Stimulated activated effector memory CD8-positive, alpha-beta T cell treated with anti-CD3 and anti-CD28 coated beads, Interleukin-12 subunit alpha, Interleukin-12 subunit beta, amount 100 ng/mL, for 72 hours (primary cell): Measurements from ENCODE around the gene TEDC1.

Experiments used
- ATAC-seq: fragments of 150-1000 bp; cut with Tn5 transposase; 2 replicates; pipeline ENCODE4 v1.10.0; 2021
- DNase-seq, 2 donors: peaks; one replicate each; pipeline ENCODE4 v3.0.0; 2021 to 2022; ENCODE audit warnings: low spot score in 2 of 2
- H3K27ac Mint-ChIP-seq: one replicate; pipeline ENCODE4 v1.8.0; 2022; ENCODE audit warnings: mild to moderate bottlenecking, mixed read lengths
- H3K36me3 Mint-ChIP-seq: one replicate; pipeline ENCODE4 v1.8.0; 2022; ENCODE audit warnings: mild to moderate bottlenecking, mixed read lengths
- H3K4me1 Mint-ChIP-seq: one replicate; pipeline ENCODE4 v1.8.0; 2022; ENCODE audit warnings: mixed read lengths
- H3K4me3 Mint-ChIP-seq: one replicate; pipeline ENCODE4 v1.8.0; 2022; ENCODE audit warnings: mild to moderate bottlenecking, mixed read lengths
- H3K9me3 Mint-ChIP-seq: one replicate; pipeline ENCODE4 v1.8.0; 2022; ENCODE audit warnings: mixed read lengths

Gene TEDC1

GRCh38 chr14:105490572-105491365 is at the start of gene TEDC1:
TSS of gene TEDC1 (plus strand) at chr14:105491246. CDS start at chr14:105491376, 130 bp downstream.
- peak; percentile 93 to 98 for DNase-seq
- peak within 1 kb of the TSS; percentile 93 for H3K27ac Mint-ChIP-seq
- H3K4me3 Mint-ChIP-seq: peak within 1 kb of the TSS; percentile 81
- peaks cover 42% of the 10 kb centered on the region for H3K36me3 Mint-ChIP-seq
- peaks cover 28% of the 10 kb centered on the region for H3K4me1 Mint-ChIP-seq
- no peaks in the 10 kb centered on the region for H3K9me3 Mint-ChIP-seq
- ATAC-seq: peak; percentile 83

DNA sequence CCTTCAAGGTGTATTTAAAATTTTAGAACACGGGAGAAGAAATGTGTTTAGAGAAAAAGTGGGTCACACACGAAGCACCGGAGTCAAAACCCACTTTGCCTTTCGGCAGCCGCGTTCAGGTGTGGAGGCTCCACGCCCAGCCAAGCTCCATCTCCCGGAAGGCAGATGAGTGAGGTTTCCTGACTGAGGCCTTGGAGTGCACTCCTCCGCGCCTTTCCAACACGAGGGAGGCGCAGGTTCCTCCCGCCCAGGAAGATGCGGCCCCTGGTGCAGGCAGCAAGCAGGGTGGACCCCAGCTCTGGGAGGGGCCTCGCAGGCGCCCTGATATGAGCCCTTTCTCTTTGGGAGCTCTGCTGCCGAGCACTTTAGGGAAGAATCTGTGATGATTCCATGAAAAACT is 48.9 kb upstream of the TEDC1 start:
- Mint-ChIP-seq H3K27ac (no peak overlapping the region), H3K9me3 (no peaks in the 10 kb centered on the region)

DNA sequence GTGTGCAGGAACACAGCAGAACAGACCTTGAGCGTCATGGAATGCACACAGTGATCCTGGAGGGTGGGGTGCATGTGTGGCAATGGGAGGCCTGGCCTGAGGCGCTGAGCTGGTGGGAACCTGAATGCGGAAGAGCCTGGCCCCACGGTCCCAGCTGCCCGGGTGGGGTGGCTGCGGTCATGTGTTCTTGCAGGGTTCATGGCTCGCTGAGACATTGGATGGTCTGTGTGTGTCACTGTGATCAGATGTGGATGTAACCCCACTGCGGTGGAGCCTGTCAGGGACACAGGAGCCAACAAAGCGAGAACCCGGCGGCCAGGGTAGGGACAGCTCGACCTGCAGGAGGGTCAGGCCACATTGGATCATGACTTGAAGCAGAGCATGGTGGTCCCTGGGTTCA is 48.2 kb upstream of the TEDC1 start:
- H3K4me1 Mint-ChIP-seq: peaks cover 15% of the 10 kb centered on the region
- no peak for DNase-seq
- no peak overlapping the region for H3K4me3 Mint-ChIP-seq
- H3K9me3 Mint-ChIP-seq: no peaks in the 10 kb centered on the region
- ATAC-seq: no peak
- H3K36me3 Mint-ChIP-seq: peaks cover 32% of the 10 kb centered on the region
- no peak overlapping the region for H3K27ac Mint-ChIP-seq

More for the DNA sequence above, 48.9 kb upstream of the TEDC1 start:
- no peak overlapping the region for H3K4me3 Mint-ChIP-seq
- peaks cover 30% of the 10 kb centered on the region for H3K36me3 Mint-ChIP-seq
- peaks cover 15% of the 10 kb centered on the region for H3K4me1 Mint-ChIP-seq
- DNase-seq: no peak
- no peak for ATAC-seq

DNA sequence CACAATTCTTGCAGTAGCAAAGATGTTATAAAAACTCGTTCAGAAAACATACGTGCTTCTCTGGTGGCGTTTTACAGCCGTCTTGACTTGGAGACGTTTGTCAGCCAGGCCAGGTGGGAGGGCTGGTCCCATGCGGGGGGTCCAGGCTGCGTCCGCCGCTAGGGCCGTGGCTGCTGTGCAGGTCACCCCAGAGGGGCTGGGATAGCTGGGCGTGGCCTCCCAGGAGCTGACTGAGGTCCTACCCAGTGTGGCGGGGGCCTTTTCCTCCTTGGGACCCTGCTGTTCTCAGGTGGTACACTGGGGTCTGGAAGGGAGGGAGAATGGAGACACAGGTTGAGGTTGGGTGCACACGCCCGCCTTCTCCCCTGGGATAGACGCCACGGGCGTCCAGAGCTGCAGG is 46.2 kb upstream of the TEDC1 start:
- Mint-ChIP-seq H3K27ac (no peak overlapping the region), H3K4me1 (peaks cover 10% of the 10 kb centered on the region), H3K4me3 (no peak overlapping the region), H3K9me3 (no peaks in the 10 kb centered on the region), H3K36me3 (peaks cover 43% of the 10 kb centered on the region)
- ATAC-seq: no peak
- no peak for DNase-seq

DNA sequence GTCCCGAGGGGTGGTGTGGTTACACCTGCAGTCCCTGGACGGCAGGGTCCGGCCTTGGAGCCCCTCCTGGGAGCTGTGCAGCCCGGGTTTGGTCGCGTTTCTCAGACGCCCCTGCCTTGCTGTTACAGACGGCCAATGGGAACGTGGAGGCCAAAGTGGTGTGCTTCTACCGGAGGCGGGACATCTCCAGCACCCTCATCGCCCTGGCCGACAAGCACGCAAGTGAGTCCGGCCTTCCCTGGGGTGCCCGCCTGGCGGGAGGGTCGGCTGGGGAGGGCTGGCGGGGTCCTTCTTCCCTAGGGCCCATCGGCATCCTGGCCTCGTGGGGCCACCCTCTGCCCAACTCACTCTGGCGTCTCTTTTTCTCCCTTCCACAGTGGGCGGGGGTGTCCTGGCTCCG is 45.8 kb upstream of the TEDC1 start:
- H3K4me3 Mint-ChIP-seq: no peak overlapping the region
- no peak for DNase-seq
- H3K9me3 Mint-ChIP-seq: no peaks in the 10 kb centered on the region
- H3K36me3 Mint-ChIP-seq: peaks cover 43% of the 10 kb centered on the region
- no peak overlapping the region for H3K27ac Mint-ChIP-seq
- H3K4me1 Mint-ChIP-seq: peaks cover 10% of the 10 kb centered on the region
- no peak for ATAC-seq

- H3K4me1 Mint-ChIP-seq: peaks cover 10% of the 10 kb centered on the region
- DNase-seq (no peak), ATAC-seq (no peak)
- H3K36me3 Mint-ChIP-seq: peaks cover 45% of the 10 kb centered on the region
- H3K9me3 Mint-ChIP-seq: no peaks in the 10 kb centered on the region
- no peak overlapping the region for H3K4me3 Mint-ChIP-seq
- peak overlapping the region; percentile 74 for H3K27ac Mint-ChIP-seq
These were observed 44.9 kb upstream of the TEDC1 start for GRCh38 chr14:105445901-105446845.

GRCh38 chr14:105446971-105447370 is 44.1 kb upstream of the TEDC1 start:
- ATAC-seq (no peak), DNase-seq (no peak)
- Mint-ChIP-seq H3K4me1 (peaks cover 5% of the 10 kb centered on the region), H3K27ac (peak overlapping the region; percentile 74), H3K4me3 (no peak overlapping the region), H3K36me3 (peaks cover 49% of the 10 kb centered on the region), H3K9me3 (no peaks in the 10 kb centered on the region)

GRCh38 chr14:105447651-105448640 is 43.1 kb upstream of the TEDC1 start:
- Mint-ChIP-seq H3K27ac (peak overlapping the region; percentile 20), H3K4me3 (no peak overlapping the region), H3K9me3 (no peaks in the 10 kb centered on the region), H3K36me3 (peaks cover 50% of the 10 kb centered on the region), H3K4me1 (no peaks in the 10 kb centered on the region)
- DNase-seq (no peak), ATAC-seq (peak; percentile 4)

DNA sequence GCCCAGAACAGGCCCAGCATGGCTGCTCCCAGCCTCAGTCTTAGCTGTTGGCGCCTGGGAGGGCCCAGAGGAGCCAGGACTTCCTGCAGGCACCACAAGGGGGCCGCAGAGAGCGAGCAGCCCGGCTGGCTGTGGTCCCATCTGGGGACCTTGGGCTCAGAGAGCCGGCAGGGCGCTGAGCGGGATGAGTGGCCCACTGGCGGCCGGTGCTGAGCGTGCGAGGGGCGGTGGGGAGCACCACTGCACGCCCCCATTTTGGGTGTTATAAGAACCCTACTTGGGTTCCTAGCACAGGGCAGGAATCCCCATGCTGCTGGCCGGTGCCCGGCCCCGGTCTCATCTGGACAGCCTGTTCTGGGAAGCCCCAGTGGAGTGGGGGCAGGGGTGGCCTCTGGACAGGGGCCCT is 42.3 kb upstream of the TEDC1 start:
- ATAC-seq (peak; percentile 86), DNase-seq (peak; percentile 60 to 68)
- no peak overlapping the region for H3K27ac Mint-ChIP-seq
- no peaks in the 10 kb centered on the region for H3K9me3 Mint-ChIP-seq
- peaks cover 50% of the 10 kb centered on the region for H3K36me3 Mint-ChIP-seq
- no peaks in the 10 kb centered on the region for H3K4me1 Mint-ChIP-seq
- no peak overlapping the region for H3K4me3 Mint-ChIP-seq

DNA sequence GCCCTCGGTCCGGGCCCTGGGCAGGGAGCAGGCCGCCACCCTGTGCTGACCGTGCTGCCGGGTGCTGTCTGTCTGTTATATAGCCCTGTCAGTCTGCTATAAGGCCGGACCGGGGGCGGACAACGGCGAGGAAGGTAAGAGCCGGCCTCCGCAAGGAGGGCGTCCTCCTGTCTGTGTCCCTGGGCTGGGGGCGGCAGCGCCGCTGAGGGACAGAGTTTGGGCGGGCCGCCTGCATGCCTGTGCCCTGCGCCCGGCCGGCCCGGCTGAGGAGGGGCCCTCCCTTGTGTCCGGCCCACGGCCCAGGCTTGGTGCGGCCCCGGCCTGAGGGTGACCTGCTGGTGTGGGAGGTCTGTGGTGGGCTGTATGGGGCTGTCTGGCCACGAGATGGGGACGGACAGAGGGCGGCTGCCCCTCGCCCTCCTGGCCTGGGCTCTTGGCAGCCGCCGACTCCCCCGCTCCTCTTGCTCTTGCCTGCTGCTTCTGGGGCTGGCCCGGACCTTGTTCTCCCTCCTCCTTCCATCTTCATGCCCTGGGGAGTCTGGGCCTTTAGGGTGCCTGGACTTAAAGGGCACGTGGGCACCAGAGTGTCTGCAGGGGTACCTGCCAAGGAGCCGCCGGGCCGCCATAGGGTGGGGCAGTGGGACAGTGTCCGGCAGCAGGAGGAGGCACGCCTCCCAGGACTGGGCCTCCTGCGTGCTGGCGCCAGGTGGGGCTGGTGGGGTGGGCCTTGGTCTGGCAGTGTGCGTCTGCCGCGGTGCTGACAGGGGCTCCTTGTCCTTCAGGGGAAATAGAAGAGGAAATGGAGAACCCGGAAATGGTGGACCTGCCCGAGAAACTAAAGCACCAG is 41.5 kb upstream of the TEDC1 start:
- Mint-ChIP-seq H3K36me3 (peaks cover 53% of the 10 kb centered on the region), H3K4me3 (no peak overlapping the region)

DNA sequence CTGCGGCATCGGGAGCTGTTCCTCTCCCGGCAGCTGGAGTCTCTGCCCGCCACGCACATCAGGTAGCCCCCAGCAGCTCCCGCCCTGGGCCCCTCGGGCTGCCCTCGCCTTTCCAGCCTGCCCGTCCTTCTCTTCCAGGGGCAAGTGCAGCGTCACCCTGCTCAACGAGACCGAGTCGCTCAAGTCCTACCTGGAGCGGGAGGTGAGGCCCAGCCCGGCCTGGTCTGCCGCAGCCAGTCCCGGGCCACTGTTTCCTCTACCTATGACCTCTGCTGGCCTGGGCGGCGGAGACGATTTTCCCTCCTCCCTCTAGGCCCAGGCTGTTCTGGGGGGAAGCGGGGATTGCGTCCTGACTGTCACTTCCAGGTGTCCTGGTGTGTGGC is 40.9 kb upstream of the TEDC1 start:
- no peak for ATAC-seq
- Mint-ChIP-seq H3K36me3 (peaks cover 55% of the 10 kb centered on the region), H3K4me1 (no peaks in the 10 kb centered on the region), H3K4me3 (no peak overlapping the region), H3K27ac (no peak overlapping the region), H3K9me3 (no peaks in the 10 kb centered on the region)
- DNase-seq: no peak

More for the DNA sequence above, 41.5 kb upstream of the TEDC1 start:
- Mint-ChIP-seq H3K4me1 (no peaks in the 10 kb centered on the region), H3K27ac (no peak overlapping the region), H3K9me3 (no peaks in the 10 kb centered on the region)
- ATAC-seq: no peak
- DNase-seq: no peak

DNA sequence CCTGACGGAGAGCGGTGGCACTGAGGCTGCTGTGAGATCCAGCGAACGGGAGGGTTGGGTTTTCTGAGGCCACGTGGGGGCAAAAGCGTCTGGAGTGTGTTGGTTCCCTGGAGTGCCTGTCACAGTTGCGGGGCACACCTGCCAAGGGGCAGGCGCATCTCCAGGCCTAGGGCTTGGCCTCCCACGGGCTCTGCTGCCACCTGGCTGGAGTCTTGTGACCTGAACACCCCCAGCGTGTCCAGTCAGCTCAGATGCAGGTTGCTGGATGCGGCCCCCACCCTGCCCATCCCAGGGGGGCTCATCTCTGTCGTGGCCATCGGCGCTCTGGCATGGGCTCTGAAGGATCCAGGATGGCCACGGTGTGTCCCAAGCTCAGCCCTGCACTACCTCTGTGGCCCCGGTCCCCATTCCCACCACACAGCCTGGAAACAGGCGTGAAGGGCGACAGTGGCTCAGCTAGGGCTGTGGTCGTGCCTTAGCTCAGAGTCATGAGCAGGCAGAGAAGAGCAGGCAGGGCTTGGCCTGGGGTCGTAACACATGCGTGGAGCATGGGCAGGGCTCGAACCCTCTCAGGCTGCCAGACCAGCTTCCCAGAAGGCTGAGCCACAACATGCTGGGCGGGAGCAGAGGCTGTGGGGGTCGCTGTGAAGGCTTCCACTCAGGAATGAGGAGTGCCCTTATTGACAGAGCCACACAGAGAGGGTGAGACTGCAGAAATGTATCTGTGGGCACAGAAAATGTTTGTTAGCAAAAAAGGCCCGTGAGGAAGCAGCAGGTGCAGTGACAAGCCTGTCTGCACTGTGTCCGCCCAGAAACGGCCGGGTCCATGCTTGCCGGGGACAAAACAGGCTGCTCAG is 40.0 kb upstream of the TEDC1 start:
- ATAC-seq: no peak
- Mint-ChIP-seq H3K4me1 (peaks cover 5% of the 10 kb centered on the region), H3K36me3 (peaks cover 55% of the 10 kb centered on the region), H3K9me3 (no peaks in the 10 kb centered on the region), H3K27ac (no peak overlapping the region), H3K4me3 (no peak overlapping the region)
- no peak for DNase-seq

GRCh38 chr14:105452963-105453362 is 38.1 kb upstream of the TEDC1 start:
- H3K4me1 Mint-ChIP-seq: peaks cover 5% of the 10 kb centered on the region
- H3K4me3 Mint-ChIP-seq: no peak overlapping the region
- DNase-seq: no peak
- no peaks in the 10 kb centered on the region for H3K9me3 Mint-ChIP-seq
- no peak for ATAC-seq
- peaks cover 51% of the 10 kb centered on the region for H3K36me3 Mint-ChIP-seq
- peak overlapping the region; percentile 64 for H3K27ac Mint-ChIP-seq
